Measurements from ENCODE around the gene SGO2.
"Not testable (repeated sequence)": the region's sequence is repeated elsewhere in the genome, so short reads cannot be mapped to it uniquely, and the experiment has no call there.

DNA sequence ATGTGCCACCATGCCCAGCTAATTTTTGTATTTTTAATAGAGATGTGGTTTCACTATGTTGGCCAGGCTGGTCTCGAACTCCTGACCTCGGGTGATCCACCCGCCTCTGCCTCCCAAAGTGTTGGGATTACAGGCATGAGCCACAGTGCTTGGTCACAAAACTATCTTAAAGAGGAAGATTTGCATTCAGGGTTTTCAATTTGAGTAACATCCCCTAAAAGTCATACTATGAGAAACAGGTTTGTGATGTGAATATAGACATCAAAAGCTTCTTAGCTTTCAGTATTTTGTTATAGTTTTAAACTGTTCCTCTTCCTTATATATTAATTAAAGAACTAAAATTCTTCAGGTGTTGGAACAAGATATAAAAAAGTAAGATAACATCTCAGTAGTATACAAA, 84.2 kb downstream of the SGO2 start:
- TF ChIP-seq MTA2 (IDR thresholded peaks at IDR 0.05; ENCODE audit: low read depth); NBN (IDR thresholded peaks at IDR 0.05); BRCA1 (IDR thresholded peaks at IDR 0.05; ENCODE audit: low read depth, low read length); RAD21 (IDR thresholded peaks at IDR 0.05; ENCODE audit: insufficient read depth, low read depth, low read length); CEBPB (IDR thresholded peaks at IDR 0.05; ENCODE audit: borderline replicate concordance in 1 of 2, low read depth in 2 of 2, low read length in 2 of 2); FOXM1 (IDR thresholded peaks at IDR 0.05; ENCODE audit: low read depth, low read length); POLR2A (IDR thresholded peaks at IDR 0.05; ENCODE audit: low read depth, low read length): not testable (repeated sequence)
- TF ChIP-seq, protein P1, sequence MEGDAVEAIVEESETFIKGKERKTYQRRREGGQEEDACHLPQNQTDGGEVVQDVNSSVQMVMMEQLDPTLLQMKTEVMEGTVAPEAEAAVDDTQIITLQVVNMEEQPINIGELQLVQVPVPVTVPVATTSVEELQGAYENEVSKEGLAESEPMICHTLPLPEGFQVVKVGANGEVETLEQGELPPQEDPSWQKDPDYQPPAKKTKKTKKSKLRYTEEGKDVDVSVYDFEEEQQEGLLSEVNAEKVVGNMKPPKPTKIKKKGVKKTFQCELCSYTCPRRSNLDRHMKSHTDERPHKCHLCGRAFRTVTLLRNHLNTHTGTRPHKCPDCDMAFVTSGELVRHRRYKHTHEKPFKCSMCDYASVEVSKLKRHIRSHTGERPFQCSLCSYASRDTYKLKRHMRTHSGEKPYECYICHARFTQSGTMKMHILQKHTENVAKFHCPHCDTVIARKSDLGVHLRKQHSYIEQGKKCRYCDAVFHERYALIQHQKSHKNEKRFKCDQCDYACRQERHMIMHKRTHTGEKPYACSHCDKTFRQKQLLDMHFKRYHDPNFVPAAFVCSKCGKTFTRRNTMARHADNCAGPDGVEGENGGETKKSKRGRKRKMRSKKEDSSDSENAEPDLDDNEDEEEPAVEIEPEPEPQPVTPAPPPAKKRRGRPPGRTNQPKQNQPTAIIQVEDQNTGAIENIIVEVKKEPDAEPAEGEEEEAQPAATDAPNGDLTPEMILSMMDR (IDR thresholded peaks at IDR 0.05 in 2 of 3, conservative IDR thresholded peaks at IDR 0.05 in 1 of 3; ENCODE audit: control insufficient read depth in 2 of 3, extremely low read depth in 1 of 3, insufficient read depth in 1 of 3, low read depth in 3 of 3, low read length in 3 of 3) = not testable (repeated sequence)

Measured in GM12878 (cell line).